ENCODE data around the gene SPIB.

SPIB gene

DNA sequence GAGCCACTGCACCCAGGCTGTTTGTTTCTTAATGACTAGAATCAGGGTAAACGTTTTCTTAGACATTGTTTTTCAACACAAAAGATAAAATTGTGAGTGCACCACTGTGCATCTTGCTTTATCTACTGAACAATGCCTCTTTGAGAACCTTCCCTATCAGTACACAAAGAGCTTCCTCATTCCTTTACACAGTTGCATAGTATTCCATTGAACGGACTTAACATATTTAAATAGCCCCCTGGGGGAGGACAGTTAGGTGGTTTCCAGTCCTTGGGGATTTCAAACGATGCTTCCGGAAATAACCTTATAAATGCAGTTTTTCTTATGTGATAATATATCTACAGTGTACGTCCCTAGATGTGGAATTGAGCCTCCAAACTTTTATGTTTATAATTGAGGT lies 26.0 kb upstream of the SPIB start:
- no peak for DNase-seq

DNA sequence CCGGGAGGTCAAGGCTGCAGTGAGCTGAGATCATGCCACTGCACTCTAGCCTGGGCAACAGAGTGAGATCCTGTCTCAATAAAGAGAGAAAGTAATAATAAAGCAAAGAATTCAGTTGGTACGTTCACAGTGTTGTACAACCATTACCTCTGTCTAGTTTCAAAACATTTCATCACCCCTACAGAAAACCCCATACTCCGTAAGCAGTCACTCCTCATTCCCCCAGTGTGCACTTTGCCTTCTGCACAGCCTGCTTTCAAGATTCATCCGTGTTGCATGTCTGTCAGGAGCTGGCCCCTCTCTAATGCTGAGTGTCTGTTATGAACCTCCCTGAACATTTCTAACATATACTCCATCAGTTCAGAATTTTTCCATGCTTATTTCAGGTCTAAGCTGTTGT lies 25.1 kb upstream of the SPIB start:
- no peak for DNase-seq

DNA sequence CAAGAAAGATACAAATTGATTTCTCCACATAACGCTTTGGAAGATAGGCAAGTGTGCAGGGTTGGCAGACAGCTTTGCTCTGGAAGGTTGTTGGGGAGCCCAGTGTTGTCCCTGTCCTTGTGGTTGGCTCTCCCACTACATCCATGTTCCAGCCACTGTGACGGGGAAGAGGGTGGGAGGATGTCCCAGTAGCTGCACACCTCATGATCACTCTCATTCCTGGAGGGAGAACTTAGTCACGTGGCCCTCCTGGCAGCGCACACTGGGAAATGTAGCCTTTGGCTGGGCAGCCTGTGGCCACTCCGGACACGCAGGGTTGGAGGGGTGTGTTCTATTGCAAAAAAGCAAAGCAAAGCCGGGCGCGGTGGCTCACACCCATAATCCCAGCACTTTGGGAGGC lies 24.7 kb upstream of the SPIB start:
- no peak for DNase-seq

DNA sequence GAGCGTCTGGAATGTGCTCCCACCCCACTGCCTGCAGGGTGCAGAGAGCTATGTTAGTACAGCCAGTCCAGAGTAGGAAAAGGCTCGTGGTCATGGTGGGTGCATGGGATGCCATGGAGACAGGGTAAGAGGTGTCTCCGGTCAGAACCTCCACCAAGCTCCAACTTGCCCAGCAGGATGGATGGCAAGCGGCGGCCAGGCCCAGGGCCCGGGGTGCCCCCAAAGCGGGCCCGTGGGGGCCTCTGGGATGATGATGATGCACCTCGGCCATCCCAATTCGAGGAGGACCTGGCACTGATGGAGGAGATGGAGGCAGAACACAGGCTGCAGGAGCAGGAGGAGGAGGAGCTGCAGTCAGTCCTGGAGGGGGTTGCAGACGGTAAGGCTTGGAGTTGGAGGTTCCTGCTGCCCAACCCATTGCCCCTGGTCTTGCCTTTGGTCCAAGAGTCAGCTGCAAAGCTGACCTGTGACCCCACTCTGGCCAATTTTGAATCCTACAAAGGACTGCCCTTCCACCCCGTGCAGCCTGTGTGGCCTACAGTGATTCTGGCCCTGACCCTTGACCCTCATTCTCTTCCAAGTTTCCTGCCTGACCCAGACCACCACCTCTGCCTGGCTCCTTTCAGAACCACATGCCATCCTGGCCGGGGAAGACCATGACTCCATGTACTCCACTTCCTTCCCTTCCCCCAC lies 19.9 kb upstream of the SPIB start:
- DNase-seq: no peak

DNA sequence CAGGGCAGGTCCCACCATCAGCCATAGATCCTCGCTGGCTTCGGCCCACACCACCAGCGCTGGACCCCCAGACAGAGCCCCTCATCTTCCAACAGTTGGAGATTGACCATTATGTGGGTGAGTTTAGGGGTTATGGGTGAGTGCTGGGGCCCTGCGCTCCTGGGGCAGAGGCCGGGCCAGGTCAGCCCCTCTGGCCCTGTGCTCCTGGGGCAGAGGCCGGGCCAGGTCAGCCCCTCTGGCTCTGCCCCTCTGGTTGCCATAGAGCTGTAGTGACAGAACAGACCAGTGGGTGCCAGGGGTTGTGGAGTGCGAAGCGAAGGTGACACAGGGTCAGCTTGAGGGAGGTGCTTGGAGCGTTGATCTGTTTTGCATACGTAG lies 19.4 kb upstream of the SPIB start:
- no peak for DNase-seq

DNA sequence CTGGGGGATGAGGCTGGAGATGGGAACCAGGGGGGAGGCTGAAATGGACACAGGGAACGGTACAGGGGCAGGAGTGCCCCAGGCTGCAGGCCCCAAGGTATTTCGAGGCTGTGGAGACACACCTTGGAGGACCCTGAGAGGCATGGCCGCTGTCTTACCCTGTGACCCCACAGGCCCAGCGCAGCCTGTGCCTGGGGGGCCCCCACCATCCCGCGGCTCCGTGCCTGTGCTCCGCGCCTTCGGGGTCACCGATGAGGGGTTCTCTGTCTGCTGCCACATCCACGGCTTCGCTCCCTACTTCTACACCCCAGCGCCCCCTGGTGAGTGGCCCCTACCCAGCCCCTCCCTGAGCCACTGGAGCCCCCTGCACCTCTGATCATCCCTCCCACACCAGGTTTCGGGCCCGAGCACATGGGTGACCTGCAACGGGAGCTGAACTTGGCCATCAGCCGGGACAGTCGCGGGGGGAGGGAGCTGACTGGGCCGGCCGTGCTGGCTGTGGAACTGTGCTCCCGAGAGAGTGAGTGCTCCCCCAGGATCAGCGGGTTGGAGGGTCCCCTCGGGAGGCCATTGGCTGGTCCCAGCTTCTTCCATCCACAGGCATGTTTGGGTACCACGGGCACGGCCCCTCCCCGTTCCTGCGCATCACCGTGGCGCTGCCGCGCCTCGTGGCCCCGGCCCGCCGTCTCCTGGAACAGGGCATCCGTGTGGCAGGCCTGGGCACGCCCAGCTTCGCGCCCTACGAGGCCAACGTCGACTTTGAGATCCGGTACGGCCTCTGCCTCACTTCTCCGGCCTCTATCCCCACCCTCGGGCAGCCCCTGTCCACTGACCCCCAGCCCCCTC lies 16.9 kb upstream of the SPIB start:
- no peak for DNase-seq

DNA sequence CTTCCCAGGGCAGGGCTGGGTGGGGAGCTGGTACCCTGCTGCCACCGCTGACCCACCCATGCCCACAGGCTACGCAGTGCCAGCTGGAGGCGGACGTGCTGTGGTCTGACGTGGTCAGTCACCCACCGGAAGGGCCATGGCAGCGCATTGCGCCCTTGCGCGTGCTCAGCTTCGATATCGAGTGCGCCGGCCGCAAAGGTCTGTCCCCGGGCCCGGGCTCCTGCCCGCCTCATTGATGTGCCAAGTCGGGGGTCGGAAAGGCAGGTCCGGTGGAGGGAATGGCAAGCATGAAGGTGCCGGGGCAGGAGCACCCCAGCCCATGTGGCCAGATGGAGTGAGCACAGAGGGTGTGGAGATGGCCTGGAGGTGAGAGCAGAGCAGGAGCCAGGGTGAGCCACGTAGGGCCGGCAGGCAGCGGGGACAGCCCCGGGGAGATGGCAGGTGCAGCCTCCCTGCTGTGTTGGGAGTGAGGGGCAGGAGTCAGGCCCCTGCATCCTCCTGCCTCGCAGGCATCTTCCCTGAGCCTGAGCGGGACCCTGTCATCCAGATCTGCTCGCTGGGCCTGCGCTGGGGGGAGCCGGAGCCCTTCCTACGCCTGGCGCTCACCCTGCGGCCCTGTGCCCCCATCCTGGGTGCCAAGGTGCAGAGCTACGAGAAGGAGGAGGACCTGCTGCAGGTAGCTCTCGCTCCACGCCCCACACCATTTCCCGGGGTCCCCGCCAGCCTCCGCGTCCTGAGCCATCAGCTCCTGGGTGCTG lies 16.0 kb upstream of the SPIB start:
- no peak for DNase-seq

DNA sequence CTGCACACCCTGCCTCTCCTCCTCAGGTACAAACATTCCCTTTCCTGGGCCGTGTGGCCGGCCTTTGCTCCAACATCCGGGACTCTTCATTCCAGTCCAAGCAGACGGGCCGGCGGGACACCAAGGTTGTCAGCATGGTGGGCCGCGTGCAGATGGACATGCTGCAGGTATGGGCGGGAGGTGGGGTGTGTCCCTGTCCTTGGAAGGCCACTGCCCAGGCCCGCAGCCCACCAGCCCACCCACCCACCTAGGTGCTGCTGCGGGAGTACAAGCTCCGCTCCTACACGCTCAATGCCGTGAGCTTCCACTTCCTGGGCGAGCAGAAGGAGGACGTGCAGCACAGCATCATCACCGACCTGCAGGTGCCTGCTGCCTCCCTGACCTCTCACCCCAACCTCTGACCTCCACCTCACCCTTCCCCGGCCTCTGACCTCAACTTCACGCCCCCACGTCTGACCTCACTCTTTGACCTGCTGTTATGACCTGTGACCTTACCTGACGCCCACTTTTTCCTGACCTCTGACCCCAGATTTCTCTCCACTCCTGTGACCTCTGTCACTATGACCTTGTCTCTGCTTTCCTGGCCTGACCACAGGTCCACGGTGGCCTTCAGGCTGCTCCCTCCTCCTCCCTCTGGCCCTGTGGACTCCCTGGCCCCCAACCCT lies 12.4 kb upstream of the SPIB start:
- DNase-seq: no peak

DNA sequence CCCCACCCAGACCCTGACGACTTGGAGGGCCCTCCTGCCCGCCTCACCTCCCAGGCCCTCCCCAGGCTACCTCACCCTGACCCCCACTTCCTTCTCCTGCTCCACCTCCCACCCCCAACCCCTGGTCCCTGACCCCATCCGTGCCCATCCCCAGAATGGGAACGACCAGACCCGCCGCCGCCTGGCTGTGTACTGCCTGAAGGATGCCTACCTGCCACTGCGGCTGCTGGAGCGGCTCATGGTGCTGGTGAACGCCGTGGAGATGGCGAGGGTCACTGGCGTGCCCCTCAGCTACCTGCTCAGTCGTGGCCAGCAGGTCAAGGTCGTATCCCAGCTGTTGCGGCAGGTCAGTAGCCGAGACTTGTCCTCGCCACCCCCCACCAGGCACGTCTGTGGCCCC lies 11.9 kb upstream of the SPIB start:
- DNase-seq: no peak

DNA sequence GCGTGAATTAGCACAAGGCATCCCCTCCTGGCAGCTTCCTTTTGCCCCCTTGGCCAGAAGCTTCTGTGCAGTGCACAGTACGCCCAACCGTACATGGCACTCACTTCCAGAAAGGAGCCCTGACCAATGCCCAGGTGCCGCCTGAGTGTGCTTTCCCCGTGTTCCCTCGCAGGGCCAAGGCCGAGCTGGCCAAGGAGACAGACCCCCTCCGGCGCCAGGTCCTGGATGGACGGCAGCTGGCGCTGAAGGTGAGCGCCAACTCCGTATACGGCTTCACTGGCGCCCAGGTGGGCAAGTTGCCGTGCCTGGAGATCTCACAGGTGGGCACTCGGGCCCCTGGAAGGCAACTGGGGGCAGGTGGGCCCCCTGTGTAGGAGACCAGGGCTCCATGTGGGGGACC lies 9.4 kb upstream of the SPIB start:
- no peak for DNase-seq

DNA sequence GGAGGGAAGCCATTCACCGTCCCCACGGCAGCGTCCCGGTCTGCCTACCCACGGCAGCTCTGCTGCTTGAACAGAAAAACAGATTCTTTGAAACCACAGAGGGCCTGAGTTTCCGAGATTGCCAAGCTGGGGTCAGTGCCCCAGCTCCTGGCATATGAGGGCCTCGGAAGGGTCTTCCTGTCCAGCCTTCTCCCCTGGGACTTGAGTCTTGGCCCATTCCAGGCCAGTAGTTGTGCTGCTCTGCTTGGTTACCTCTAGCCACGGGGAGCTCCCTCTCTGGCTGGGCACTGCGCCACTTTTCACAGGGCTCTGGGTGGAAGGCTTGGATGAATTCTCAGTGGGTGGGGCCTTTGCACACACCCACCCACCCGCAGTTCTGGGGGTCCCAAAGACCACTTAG lies 8.6 kb upstream of the SPIB start:
- DNase-seq: no peak

DNA sequence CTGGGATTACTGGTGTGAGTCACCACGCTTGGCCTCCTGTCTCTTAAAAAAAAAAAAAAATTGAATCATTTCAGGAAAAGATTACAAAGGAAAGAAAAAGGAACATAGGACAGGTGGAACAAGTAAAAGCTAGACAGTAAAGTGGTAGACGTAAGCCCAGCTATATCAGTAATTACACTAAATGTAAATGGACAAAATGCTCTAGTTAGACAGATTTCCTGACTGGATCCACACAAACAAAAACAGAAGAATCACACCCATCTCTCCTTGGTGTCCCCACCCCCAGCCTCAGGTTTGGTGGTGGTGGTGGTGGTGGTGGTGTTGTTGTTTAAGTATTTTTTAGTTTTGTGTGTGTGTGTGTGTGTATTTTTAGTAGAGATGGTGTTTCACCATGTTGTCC lies 6.3 kb upstream of the SPIB start:
- no peak for DNase-seq

DNA sequence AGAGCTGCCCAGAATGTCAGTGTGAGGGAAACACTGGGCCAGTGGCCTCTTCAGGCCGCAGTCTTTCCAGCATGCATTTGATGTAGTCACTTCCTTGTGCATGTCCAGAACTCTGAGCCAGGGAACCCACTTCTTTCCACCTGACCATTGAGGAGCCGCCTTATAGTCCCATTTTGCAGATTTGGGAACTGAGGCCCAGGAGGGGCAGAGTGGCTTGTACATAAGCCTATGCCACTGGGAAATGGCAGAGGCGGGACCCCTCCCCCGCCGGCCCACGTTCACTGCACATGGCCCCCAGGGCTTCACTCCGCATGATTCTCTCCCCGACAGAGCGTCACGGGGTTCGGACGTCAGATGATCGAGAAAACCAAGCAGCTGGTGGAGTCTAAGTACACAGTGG lies 5.6 kb upstream of the SPIB start:
- no peak for DNase-seq

DNA sequence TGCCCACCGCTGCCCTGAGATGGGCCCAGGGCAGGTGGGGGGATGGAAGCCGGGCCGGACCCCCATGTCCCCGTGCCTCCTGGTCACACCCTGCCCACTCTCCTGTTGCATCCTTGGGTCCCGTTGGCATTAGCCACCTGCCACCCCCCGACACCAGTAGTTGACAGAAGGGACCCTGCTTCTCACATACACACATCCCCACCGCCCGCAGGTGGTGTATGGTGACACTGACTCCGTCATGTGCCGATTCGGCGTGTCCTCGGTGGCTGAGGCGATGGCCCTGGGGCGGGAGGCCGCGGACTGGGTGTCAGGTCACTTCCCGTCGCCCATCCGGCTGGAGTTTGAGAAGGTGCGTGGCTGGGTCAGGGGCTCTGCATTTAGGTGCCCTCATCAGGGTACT lies 5.2 kb upstream of the SPIB start:
- no peak for DNase-seq

DNA sequence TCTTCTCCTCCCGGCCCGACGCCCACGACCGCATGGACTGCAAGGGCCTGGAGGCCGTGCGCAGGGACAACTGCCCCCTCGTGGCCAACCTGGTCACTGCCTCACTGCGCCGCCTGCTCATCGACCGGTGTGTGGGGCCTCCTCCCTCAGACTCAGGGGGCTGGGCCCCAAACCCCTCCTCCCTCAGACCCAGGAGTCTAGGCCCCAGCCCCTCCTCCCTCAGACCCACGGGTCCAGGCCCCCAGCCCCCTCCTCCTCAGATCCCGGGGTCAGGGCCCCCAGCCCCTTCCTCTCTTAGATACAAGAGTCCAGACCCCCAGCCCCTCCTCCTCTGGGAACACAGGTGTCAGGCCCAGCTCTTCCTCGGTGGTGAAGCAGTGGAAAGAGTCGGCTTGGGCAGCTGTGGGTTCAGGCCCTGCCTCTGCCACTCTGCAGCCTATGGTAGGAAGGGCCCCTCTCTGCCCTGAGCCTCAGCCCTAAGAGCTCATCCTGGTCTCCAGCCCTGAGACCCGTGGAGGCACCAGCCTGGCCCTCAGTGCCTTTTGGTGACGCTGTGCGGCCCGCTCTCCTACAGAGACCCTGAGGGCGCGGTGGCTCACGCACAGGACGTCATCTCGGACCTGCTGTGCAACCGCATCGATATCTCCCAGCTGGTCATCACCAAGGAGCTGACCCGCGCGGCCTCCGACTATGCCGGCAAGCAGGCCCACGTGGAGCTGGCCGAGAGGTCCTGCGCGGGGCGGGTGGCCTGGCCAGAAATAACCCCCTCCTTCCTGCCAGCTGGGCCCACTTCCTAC lies 3.7 kb upstream of the SPIB start:
- DNase-seq: no peak

DNA sequence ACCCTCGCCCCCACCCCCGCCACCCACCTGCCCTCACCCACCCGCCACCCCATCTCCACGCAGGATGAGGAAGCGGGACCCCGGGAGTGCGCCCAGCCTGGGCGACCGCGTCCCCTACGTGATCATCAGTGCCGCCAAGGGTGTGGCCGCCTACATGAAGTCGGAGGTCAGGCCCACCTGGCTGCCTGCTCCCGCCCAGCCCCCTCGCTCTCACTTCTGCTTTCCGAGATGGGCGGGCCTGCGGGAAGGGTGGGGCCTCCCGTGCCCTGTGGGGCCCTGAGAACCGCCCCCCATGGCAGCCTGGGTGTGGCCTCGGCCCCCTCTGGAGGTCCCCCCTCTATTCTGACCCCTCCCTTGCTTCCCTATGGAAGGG lies 3.1 kb upstream of the SPIB start:
- no peak for DNase-seq

DNA sequence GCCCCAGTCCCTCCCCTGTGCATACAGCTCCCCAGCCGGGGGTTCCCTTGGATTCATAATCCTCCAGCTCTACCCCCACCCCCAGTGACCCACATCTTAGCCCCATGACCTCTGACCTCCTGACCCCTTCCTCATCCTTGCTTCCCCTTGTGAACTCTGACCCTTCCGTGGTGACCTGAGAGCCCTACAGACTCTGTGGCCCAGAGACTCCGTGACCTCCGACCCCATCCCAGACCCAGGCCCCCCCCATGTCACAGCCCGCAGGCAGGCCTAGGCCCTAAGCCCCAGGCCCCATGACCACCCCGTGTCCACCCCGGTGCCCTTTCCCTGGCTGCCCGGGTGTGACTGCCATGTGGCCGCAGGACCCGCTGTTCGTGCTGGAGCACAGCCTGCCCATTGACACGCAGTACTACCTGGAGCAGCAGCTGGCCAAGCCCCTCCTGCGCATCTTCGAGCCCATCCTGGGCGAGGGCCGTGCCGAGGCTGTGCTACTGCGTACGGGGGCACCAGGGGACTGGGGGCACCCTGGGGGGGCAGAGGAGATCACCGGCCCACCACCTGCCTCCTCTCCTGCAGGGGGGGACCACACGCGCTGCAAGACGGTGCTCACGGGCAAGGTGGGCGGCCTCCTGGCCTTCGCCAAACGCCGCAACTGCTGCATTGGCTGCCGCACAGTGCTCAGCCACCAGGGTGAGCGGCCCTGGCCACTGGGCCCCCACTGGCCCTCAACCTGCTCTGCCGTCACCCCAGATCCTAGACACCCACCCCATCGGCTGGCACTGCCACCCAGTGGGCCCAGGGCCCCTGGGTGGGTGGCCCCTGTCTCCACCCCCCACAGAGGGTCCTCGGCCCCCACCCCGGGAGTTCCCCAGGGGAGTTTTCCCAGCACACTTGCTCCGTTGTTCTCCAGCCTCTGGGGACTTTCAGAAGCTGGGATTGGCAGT lies 2.4 kb upstream of the SPIB start:
- no peak for DNase-seq

DNA sequence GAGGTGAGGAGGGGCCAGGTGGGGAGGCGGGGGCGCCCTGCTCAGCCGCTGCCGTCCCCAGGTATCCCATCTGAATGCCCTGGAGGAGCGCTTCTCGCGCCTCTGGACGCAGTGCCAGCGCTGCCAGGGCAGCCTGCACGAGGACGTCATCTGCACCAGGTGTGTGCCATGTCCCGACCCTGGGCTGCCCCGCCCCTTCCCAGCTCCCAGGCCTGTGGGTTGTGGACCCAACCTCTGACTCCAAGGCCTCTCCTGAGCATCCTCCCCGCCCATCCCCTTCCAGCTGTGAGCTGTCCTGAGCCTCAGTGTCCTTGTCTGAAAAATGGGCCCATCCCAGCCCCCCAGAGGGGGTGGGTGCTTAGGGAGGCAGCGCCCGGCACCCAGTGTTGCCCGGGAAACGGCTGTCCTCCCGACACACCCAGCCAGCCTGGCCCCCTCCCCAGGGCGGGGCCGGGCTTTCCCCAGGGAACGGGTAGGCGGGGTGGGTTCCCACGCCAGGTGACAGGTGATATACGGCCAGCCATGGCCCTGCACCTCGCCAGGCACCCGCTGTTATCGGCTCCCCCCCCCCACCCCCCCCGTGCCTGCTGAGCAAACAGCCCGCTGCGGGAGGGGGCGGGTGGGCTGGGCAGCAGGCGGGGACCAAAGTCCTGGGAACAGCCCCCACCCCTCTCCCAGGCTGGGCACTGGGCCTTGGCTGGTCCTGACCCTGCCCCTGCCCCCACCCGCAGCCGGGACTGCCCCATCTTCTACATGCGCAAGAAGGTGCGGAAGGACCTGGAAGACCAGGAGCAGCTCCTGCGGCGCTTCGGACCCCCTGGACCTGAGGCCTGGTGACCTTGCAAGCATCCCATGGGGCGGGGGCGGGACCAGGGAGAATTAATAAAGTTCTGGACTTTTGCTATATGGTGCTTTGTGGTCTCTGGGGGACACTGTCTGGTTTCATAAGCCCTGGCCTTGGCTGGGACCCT lies 1.3 kb upstream of the SPIB start:
- no peak for DNase-seq

DNA sequence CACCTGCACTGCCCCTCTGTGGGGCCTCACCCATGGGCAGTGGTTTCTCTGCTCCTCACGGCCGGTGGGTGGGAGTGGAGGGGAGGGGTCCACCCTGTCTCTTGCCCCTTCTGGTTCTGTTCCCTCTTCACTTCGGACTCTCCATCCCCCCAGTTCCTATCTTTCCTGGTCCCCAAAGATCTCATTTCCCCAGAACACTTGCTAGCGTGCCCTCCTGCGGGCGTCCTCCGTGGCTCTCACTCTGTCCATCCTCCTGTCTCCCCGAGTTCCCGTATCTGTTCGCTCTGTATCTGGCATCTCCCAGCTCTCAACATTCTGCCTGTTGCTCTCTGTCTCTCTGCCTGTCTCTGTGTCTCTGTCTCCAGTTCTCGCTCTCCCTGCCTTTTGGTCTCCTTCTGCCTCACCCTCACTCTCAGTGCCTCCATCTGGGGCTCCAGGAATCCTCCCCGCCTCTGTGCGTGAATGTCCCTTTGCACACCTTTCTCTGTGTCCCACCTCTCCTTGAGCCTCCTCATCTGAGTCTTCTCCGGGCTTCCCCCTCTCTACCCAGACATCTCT lies 363 bp downstream of the SPIB start:
- DNase-seq: no peak

DNA sequence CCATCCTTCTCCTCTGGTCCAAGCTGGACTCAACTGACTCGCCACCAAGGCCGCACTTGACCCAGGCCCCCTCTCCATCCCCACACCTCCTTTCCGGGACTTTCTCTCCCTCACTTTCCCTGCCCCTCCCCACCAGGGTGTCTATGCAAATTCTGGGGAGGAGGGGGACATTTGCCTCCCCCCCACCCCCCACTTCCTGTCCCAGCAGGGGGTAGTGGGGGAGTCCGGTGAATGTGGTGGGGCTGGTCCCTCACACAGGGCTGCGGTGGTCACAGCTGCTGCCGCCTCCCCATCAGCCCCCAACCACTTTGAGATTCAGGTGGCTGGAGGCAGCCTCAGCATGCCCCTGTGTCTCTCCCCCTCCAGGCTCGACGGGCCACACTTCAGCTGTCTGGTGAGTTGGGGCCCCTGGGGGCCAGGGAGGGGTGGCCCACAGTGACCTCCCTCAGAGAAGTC lies 870 bp downstream of the SPIB start:
- DNase-seq: no peak

All from NCI-H2029 (cell line).